Measurements from ENCODE around the gene CDH13.

Gene CDH13

GRCh38 chr16:83010776-83011720, 384.3 kb downstream of the CDH13 start:
- DNase-seq = no peak

GRCh38 chr16:83011939-83012338, 385.2 kb downstream of the CDH13 start:
- no peak for DNase-seq

GRCh38 chr16:83013071-83013470, 386.3 kb downstream of the CDH13 start:
- DNase-seq = no peak

- no peak for DNase-seq
Observed at GRCh38 chr16:83019963-83020362, 393.2 kb downstream of the CDH13 start.

GRCh38 chr16:83021045-83021444, 394.3 kb downstream of the CDH13 start:
- no peak for DNase-seq

- DNase-seq = no peak
Observed at GRCh38 chr16:83021746-83022145, 395.0 kb downstream of the CDH13 start.

GRCh38 chr16:83023011-83023410, 396.2 kb downstream of the CDH13 start:
- DNase-seq = no peak

GRCh38 chr16:83023640-83024039, 396.9 kb downstream of the CDH13 start:
- DNase-seq = no peak

- DNase-seq = no peak
Observed at GRCh38 chr16:83027973-83028372, 401.2 kb downstream of the CDH13 start.

- no peak for DNase-seq
Observed at GRCh38 chr16:83029467-83029866, 402.7 kb downstream of the CDH13 start.

GRCh38 chr16:83031524-83031923, 404.8 kb downstream of the CDH13 start:
- DNase-seq = no peak

GRCh38 chr16:83037102-83037501, 410.3 kb downstream of the CDH13 start:
- no peak for DNase-seq

- no peak for DNase-seq
Observed at GRCh38 chr16:83037884-83038283, 411.1 kb downstream of the CDH13 start.

GRCh38 chr16:83040174-83040573, 413.4 kb downstream of the CDH13 start:
- DNase-seq = no peak

GRCh38 chr16:83044589-83044988, 417.8 kb downstream of the CDH13 start:
- no peak for DNase-seq

GRCh38 chr16:83045790-83046189, 419.0 kb downstream of the CDH13 start:
- DNase-seq = no peak

GRCh38 chr16:83046664-83047063, 419.9 kb downstream of the CDH13 start:
- DNase-seq = no peak

- no peak for DNase-seq
Observed at GRCh38 chr16:83051451-83051850, 424.7 kb downstream of the CDH13 start.

- DNase-seq = no peak
Observed at GRCh38 chr16:83054283-83054682, 427.5 kb downstream of the CDH13 start.

GRCh38 chr16:83058376-83058775, 431.6 kb downstream of the CDH13 start:
- DNase-seq = no peak

- DNase-seq = no peak
Observed at GRCh38 chr16:83059237-83059636, 432.5 kb downstream of the CDH13 start.

- no peak for DNase-seq
Observed at GRCh38 chr16:83066011-83066410, 439.2 kb downstream of the CDH13 start.

- DNase-seq = no peak
Observed at GRCh38 chr16:83066881-83067280, 440.1 kb downstream of the CDH13 start.

GRCh38 chr16:83068686-83069085, 441.9 kb downstream of the CDH13 start:
- DNase-seq = no peak
